ENCODE measurements around the gene MRGPRG.

GRCh38 chr11:3170756-3171650, 47.6 kb downstream of the MRGPRG start:
- TF ChIP-seq POLR2A (IDR thresholded peaks at IDR 0.05) = no peak
- TF ChIP-seq CTCF (IDR thresholded peaks at IDR 0.05) = no peak

Measured in heart left ventricle (tissue), 13 donors.